ENCODE results near the gene TRIM17.

DNA sequence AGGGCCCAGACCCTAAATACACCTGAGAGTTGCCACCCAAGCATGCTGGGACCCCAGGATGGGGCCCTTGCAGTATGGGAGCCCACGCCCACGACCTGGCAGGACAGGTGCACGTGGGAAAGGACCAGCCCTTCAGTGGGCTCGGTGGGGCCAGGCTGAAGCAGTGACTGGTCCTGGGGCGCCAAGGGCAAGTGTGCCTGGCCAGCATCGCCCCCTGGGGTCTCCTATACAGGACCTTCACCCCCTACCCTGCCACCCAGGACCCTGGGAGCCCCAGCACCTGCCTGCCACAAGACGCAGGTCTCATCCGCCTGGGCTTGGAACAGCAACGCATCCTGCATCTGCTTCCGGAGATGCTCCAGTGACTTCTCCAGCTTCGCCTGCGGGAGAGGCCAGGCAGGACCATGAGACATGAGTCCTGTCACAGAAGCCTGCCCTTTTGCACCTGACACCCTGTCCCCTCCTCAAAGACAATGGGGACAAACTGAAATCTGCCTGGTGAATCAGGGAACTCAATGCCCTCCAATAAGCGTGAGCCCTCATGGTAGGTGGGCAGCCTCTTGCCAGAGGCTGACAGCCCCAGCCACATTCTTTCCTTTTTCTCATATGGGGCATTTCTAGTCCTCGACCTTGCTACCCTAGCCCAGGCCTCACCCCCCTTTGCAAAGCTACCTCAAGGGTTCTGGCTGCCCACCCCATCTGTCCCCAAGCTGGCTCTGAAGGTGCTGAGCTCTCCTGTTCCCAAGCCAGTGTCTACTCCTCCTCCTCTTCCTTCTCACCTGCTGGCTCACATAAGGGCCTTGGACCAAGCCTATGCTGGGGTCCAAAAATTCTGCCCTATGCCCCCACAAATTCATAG is 14.7 kb downstream of the TRIM17 start:
- TF ChIP-seq, protein P1, sequence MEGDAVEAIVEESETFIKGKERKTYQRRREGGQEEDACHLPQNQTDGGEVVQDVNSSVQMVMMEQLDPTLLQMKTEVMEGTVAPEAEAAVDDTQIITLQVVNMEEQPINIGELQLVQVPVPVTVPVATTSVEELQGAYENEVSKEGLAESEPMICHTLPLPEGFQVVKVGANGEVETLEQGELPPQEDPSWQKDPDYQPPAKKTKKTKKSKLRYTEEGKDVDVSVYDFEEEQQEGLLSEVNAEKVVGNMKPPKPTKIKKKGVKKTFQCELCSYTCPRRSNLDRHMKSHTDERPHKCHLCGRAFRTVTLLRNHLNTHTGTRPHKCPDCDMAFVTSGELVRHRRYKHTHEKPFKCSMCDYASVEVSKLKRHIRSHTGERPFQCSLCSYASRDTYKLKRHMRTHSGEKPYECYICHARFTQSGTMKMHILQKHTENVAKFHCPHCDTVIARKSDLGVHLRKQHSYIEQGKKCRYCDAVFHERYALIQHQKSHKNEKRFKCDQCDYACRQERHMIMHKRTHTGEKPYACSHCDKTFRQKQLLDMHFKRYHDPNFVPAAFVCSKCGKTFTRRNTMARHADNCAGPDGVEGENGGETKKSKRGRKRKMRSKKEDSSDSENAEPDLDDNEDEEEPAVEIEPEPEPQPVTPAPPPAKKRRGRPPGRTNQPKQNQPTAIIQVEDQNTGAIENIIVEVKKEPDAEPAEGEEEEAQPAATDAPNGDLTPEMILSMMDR (IDR thresholded peaks at IDR 0.05): no peak
- no peak for TF ChIP-seq POLR2AphosphoS5 (IDR thresholded peaks at IDR 0.05; ENCODE audit: insufficient read depth in 1 of 2, low read depth in 1 of 2)
- TF ChIP-seq POLR2A (IDR thresholded peaks at IDR 0.05): no peak

Data from vagina (tissue), 2 donors.